GM19324 (cell line): ENCODE results near the gene FBLN7.

Experiments used
- ATAC-seq: cut with Tn5 transposase; IDR thresholded peaks from one replicate; pipeline ENCODE4 v1.9.1; 2021; ENCODE audit warnings: mild to moderate bottlenecking, moderate library complexity; ENCODE audit not compliant: unreplicated experiment, low FRiP score

Gene FBLN7

DNA sequence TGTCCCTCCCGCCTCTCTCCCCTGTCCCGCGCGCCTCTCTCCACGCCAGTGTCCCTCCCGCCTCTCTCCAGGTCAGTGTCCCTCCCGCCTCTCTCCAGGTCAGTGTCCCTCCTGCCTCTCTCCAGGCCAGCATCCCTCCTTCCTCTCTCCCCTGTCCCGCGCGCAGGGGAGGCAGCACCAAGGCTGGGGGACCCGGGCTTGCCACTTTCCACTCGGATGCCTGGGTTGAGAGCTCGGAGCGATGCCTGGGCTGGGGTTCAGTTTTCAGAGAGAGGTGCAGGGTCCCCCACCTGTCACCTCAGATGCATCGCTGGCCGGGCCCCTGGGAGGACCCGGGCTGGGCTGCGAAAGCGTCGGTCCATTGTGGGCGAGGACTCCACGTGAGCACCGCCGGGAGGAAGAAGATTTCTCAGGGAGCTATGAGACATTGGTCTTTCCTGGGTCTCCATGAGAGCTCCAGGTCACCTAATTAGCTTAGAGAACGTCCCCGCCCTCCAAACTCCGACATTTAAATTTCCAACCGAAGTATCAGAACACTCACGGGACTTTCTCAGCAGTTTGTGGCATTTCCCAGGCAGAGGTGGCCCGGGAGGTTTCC, 2.1 kb downstream of the FBLN7 start:
- no peak for ATAC-seq

DNA sequence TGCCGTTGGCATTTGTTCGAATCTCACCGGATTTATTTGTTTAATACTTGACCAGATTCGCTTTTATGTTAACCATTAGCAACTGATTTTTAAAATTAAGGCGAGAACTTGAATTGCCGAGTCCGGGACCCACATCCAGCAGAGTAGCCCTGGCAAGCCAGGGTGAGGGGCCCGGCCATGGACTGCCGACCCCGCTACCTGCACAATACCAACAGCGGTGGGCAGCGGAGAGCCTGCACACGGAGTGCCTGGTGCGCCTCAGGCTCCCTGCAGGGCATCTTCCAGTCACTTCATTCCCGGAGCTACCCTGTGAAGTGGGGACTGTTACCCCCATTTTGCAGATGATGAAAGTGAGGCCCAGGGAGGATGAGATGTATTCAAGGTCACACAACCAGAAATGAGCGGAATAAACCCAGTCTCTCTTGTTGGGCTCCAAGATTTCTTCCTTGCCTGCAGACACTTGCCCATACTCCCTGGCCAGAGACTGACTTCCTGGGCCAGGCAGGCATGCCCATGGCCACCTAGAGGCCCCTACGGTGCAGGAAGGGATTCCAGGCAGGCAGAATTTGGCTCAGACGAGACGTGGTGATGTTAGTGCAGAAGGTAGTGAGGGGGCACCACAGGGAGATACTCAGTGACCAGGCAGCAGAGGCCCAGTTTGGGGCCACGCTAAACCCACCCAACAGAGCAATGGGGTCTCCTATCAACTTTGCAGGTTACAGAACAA, 2.9 kb downstream of the FBLN7 start:
- ATAC-seq = no peak

DNA sequence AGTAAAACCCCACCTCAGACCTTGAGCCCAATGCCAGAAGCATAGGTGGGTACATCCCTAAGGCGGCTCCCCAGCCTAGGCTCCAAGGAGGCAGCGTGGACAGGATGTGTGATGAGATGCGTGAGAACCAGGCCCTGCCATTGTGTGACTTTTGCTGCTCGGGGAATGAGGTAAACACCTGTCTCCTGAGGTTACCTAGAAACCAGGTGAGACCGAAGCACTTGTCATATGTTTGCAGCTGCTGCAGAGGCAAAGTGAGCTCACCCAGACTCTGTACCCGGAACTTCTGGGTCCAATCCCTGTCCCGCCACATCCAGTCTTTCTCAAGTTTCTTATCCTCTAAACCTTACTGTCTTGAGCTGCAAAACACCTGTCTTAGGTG, 3.4 kb downstream of the FBLN7 start:
- no peak for ATAC-seq

DNA sequence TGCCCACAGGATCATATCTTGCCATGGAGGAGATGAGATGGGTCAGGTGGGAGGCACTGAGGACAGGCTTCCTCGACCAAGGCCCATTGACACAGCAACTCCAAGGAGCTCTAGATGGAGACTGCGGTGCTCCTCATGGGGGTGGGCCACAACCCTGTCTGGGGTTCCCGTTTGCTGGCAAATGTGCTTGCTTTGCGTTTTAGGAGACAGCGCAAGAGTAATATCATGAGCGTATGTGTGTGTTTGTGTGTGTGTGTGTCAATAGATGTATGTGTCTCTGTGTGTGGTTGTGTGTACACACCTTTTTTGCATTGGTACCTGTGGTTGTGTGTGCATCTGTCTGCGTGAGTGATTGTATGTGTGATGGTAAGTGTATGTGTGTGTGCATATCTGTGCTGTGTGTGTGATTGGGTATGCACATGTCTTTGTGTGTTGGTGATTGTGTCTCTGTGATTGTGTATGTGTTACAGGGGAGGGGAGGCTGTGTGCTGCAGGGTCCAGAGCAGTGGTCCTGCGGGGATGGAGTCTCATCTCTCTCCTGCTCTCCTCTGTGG, 4.4 kb downstream of the FBLN7 start:
- ATAC-seq = no peak

DNA sequence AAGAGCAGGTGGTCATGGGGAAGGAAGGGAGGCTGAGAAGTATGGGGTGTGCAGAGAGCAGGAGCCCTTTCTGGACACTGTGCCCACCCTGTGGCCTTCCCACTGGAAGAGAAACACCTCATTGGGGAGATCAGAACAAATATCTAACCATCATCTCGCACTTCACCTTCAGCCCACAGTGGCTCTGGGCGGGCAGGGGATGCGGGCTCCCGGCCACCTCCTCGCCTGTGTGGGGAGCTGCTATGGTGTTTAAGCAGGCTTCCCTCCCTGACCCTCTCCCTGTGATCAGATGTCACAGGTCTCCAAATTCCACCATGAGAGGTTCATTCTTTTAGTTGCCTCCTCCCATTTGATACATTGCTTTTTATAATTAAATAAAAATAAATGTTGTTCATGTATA, 5.0 kb downstream of the FBLN7 start:
- ATAC-seq = no peak

DNA sequence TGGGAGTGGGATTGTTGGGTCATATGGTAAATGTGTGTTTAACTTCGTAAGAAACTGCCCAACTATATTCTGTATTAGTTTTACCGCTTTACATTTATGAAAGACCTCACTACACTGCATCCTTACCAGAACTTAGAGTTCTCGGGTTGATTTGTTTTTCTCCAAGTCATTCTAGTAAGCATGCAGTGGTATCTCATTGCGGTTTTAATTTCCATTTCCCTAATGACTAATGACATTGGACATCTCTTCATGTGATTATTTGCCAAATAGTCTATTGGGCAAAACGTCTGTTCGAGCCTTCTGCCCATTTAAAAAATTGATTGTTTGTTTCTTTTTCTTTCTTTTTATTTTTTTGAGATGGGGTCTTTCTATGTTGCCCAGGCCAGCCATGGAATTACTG, 6.8 kb downstream of the FBLN7 start:
- ATAC-seq = no peak

DNA sequence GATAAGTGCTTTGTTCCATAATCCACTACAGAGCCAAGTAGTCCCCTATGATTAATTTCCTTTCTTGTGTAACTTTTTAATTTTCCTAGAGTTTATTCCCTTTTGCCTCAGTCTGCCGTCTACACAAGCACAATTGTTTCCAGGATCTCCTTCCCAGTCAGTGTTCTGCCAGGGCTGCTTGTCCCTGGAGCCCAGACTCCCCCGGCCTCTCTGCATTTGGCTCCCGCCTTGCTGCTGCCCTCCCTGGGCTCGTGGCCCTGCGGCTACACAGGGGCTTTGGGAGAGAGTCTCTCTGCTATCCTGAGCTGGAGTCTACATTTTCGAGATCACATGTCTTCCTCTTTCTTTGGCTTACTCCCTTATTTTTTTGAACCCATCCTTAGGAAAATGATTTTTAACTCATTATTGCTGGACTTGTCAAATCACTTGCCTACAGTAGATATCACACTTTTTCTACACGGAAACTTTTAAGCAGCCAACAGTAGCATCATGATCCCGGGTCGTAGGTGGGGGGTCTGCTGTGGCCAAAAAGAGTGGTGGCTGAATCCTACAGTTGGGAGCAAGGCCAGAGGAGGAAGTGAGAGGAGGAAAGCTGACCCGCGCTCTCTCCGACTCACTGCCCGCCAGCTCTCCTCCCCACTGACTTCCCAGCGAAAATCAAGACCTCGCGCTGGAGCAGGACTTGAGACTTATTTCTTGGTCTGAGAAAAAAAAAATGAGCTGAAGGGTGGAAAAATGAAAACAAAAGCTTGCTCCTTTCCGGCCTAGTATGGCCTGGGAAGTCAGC, 9.4 kb downstream of the FBLN7 start:
- no peak for ATAC-seq

DNA sequence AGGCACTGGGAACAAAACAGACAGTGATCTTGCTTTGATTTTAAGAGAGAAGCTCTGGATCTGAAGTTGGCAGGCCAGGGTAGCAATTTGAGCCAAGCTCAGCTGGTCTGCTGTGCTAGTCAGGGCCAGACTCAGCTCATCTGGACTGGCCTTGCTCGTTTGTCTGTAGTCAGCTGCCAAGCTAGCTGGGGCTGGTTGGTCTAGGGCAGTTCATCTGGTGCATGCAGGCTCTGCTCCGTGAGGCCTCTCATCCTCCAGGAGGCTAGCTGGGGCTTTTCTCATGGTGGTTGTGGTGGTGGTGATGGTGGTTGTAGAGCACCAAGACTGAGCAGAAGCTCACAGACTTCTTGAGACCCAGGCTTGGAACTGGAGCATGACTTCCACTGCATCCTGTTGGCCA, 10.3 kb downstream of the FBLN7 start:
- ATAC-seq = no peak

DNA sequence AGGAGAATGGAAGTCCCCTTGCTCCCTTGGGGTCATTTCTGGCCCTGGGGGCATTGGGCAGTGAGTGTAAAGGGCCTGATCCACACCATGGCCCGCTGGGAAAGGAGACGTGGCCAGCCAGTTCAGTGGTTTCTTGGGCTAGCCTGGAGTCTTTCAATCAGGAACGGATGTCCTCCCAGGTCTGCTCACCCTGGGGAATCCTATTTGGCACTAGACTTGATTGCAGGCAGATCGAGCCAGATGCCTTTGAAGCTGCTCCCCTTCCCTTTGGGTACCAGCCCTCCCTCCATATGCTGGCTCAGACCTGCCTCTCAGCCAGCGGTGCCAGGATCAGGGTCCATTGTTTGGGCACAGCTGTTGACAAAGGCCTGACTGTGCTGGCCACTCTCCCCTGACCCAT, 11.0 kb downstream of the FBLN7 start:
- ATAC-seq = no peak

DNA sequence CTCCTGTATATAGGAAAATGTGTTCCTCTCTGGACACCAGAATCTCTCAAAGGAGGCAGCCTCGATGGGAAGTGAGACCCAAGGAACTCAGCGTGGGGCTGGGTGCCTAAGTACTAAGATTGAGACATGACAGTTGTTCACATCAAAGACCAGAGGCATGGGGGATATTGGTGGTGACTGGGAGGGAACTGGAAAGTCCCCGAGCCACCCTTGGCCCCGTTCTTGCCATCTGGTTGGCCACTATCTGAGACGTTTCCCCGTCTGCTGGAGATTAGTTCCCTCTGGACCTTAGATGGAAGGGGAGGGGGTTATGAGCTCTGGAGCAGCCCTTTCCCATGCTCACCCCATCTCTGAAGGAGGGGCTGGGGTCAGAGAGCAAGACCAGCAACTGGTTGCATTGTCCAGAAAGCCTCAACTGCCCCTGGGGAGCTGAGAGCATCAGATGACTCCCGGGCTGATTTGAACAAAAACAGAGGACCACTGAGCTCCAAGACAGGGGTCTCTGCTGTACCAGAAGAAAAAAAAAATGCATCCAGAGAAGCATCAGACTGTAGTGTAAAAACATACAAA, 11.8 kb downstream of the FBLN7 start:
- ATAC-seq = no peak

DNA sequence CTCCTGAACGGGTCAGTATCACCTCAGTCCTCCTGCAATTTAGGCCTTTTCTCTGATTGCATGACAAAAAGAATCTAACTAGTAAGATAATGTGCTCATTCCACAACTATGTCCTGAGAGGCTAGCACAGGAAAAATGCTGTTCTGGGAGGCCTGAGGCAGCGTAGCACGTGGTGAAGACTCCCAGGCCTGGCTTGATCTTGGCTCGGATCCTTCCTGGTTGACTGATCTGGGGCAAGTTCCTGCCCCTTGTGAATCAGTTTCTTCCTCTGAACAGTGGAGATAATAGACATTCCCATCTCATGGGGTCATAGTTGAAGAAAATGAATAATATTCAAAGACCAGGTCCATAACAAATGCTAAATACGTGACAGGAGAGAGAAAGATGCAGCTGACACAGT, 12.3 kb downstream of the FBLN7 start:
- no peak for ATAC-seq

DNA sequence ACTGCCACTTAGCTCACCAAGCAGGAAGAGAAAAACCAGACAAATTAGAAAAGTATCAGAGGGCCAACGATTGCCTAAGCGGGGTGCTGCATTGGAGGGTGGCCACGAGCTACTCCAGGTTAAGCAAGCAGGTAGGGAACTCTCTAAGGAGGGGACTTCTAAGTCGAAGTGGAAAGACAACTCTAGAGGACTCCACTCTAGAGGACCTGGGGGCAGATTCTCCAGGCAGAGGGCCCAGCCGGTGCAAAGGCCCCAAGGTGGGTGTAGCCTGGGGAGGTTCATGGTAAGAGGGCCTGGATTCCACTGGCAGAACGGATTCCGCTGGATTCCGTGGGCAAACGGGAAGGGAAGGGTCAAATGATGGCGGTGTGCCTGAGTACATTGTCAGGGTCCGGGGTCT, 12.7 kb downstream of the FBLN7 start:
- ATAC-seq = no peak

DNA sequence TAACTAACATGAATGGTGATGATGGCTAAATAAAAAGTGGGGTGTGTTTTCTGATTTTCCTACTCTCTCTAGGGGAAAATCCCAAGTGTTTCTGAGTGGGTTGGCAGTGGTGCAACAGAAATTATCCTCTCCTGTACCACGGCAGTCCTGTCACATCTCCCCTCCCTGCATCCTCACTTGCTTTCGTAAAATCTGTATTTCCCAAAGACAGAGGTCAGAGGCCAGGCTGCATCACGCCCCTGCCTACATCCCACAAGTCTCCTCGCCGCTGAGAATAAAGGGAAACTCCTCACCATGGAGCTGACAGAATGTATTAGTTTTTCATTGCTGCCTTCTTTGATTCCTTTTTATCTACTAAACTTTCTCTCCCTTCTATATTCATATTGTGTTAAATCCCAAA, 13.1 kb downstream of the FBLN7 start:
- ATAC-seq = no peak

DNA sequence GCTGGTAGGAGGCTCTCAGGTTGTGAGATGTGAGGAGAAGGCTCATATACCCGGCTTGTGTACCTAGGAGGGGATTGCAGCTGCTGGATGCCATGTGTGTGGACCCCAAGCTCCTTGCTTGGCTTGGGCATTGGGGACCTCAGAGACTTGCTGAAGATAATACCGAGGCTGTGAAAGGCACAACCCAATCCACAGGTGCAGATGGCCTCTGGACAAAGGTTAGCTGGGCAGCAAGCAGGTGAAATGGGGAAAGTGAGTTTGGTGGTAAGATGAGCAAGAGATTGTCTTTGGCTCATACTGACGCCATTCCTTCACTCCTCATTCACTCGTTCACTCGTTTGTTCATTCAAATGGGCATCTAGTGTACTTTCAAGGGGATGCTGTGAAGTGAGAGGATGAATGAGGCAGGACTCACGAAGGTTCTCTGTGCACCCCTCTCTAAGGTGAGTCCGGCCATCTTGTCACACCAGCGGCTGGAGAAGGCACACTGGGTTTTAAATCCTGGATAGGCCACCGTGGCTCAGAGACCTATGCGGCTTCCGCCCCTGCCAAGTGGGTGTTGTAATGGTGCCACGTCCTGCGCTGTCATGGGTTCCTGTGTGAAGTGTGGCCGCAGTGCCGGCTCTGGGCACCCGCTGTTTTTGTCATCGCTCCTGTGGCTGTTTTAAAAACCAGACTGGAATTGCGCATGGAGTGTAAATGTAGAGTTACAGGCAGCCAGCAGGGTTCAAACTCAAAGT, 13.7 kb downstream of the FBLN7 start:
- no peak for ATAC-seq

DNA sequence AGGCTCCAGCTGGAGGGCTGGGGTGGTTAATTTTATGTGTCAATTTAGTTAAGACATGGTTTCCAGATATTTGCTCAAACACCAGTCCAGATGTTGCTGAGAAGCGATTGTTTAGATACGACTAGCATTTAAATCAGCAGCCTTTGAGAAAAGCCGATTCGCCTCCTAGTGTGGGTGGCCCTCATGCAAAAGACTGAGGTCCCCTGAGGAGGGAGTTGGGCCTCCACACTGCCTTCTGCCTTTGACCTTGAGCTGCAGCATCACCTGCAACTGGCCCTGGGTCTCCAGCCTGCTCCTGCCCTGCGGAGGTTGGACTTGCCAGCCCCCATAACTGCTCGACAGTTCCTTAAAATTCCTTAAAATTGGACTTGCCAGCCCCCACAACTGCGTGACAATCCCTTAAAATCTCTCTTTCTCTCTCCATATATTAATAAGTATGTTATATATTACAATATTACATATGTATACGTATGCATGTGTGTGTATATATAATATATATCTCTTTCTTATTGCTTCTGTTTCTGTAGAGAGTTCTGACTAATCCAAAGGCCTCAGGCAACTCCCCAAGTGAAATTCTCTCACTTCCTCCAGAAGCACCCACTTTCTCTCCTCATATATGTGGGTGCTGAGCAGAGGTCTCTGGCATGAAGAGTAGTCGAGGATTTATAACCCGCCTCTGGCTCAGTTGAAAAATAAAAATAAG, 14.4 kb downstream of the FBLN7 start:
- no peak for ATAC-seq

DNA sequence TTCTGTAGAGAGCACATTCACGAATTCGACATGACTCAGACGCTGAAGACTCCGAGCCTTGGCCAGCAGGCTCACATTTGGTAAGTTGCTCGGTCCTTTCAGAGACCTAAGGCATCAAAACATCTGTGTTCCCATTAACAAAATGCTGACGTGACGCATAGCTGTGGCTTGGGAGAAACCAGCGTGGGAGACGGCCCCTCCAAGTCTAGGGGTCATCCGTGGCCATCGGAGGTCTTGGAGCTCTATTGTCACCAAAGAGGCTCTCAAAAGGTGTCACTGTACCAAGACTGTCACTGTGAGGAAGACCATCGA, 14.9 kb downstream of the FBLN7 start:
- no peak for ATAC-seq

DNA sequence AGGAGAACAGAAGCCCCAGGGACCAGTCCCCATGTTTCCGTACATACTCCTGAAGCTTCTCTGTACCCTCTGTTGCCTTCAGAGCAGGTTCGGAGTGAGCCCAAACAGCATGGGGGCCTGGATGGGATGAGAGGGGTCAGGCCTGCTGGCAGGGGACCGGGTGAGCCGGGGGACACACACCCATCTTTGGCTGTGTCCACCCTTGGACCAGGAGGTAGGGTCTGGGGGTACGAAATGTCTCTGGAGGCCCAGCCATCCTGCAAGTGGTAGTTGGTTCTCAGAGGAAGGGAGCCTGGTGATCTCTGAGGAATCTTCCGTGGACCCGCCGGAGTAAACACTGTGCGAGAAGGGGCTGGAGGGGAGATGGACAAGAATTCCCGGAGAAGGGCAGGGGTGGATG, 15.3 kb downstream of the FBLN7 start:
- ATAC-seq = no peak

DNA sequence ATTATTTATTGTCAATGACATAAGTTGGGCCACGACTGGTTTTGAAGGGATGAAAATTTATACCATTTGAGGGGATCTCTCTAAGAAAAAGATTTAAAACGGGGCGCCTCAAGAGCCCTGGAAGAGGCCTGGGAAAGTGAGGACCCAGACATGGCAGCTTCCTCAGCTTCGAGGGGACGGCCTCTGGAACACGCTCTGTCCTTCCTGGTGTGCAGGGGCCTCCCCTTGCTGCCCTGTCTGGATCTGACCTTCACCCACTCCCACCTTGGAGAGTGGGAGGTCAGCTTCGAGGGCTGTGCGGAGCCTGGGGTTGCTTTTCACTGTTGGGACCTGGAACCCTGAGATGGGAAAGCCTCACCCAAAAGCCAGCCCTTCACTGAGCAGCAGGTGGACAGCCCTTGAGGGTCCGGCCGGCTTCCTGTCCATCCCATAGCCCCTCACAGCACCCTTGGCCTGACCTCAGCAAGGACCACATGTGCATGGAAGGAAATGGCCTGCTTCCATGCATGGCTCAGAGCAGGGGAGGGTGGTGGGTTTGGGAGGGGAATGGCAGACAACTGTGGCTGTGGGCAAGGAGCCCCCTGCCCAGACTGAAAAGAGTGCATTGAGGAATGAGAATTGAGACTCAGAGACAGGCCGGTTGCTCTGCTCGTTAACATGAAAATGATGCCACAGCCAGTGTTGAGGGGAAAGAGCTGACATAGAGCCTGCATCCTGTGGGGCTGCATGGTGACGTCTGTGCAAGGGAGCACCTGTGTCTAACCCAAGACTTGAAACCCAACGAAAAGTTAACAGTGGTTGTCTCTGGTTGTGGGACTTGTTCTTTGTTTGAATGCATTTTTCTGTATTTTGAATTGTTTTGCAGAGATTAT, 16.3 kb downstream of the FBLN7 start:
- ATAC-seq = no peak
